IMR-90 (cell line): ENCODE data around the gene MLXIPL. TPM values are rescaled to one million over a fixed set of nuclear protein-coding genes. Genes with fewer than 3 reads are reported as not detected.

Experiments used
- ATAC-seq: fragments of 200-7000 bp; cut with Tn5 transposase; 2 replicates; pipeline ENCODE4 v1.9.1; 2020; ENCODE audit warnings: low read depth, mild to moderate bottlenecking, moderate library complexity
- BruUV-seq: library from RNA; stranded (reverse); fragments of 400-500 nt; replicated peaks from 2 replicates; lab custom pipeline; 2021; lab: Mats Ljungman, UMichigan
- CTCF ChIA-PET: fragments of 300-600 bp; formaldehyde crosslinking; extraction: SDS; loops from one replicate; lab custom pipeline; 2021; ENCODE audit warnings: antibody characterized with exemption; lab: Yijun Ruan, JAX
- POLR2A ChIA-PET: fragments of 300-600 bp; sonication (Branson Sonifier 250); formaldehyde crosslinking; loops from one replicate; lab custom pipeline; 2022; ENCODE audit warnings: antibody characterized with exemption; ENCODE audit not compliant: unreplicated experiment; lab: Charles Lee
- DNase-seq: peaks from one replicate; pipeline ENCODE4 v3.0.0; 2013
- H2AFZ ChIP-seq: replicated peaks from 2 replicates; pipeline ENCODE3; 2013; ENCODE audit warnings: low read length, mild to moderate bottlenecking; ENCODE audit not compliant: poor library complexity
- H2AK5ac ChIP-seq: 2 replicates; pipeline ENCODE4 v1.6.1; 2013; ENCODE audit warnings: low read depth, low read length, inconsistent platforms
- H2AK9ac ChIP-seq: replicated peaks from 2 replicates; pipeline ENCODE3; 2013; ENCODE audit warnings: mild to moderate bottlenecking, low read depth, low read length, moderate library complexity; ENCODE audit not compliant: poor library complexity
- H2BK120ac ChIP-seq: 2 replicates; pipeline ENCODE4 v1.6.1; 2013; ENCODE audit warnings: low read depth, low read length, inconsistent platforms
- H2BK15ac ChIP-seq: 3 replicates; pipeline ENCODE4 v1.6.1; 2013; ENCODE audit warnings: low read depth, low read length, inconsistent platforms
- H2BK20ac ChIP-seq: 2 replicates; pipeline ENCODE4 v1.6.1; 2013; ENCODE audit warnings: low read depth, mild to moderate bottlenecking, inconsistent platforms, low read length, moderate library complexity
- H2BK5ac ChIP-seq: 2 replicates; pipeline ENCODE4 v1.6.1; 2013; ENCODE audit warnings: mild to moderate bottlenecking, low read depth, low read length, inconsistent platforms; ENCODE audit not compliant: poor library complexity, severe bottlenecking
- H3K14ac ChIP-seq: replicated peaks from 2 replicates; pipeline ENCODE4 v1.6.1; 2013; ENCODE audit warnings: low read depth, low read length, inconsistent platforms
- H3K18ac ChIP-seq: 2 replicates; pipeline ENCODE4 v1.6.1; 2013; ENCODE audit warnings: low read depth, low read length, control low read depth
- H3K23ac ChIP-seq: 2 replicates; pipeline ENCODE4 v1.6.1; 2013; ENCODE audit warnings: low read depth, low read length, inconsistent platforms
- H3K27ac ChIP-seq: 2 replicates; pipeline ENCODE4 v1.5.1; 2013; ENCODE audit warnings: mild to moderate bottlenecking, control low read depth, low read length; ENCODE audit not compliant: insufficient read depth
- H3K27me3 ChIP-seq: 2 replicates; pipeline ENCODE4 v1.6.1; 2013; ENCODE audit warnings: low read length; ENCODE audit not compliant: control insufficient read depth, insufficient read depth
- H3K36me3 ChIP-seq: 2 replicates; pipeline ENCODE4 v1.6.1; 2013; ENCODE audit warnings: low read length, mixed read lengths; ENCODE audit not compliant: control insufficient read depth, insufficient read depth
- H3K4ac ChIP-seq: 2 replicates; pipeline ENCODE4 v1.6.1; 2013; ENCODE audit warnings: low read depth, low read length, inconsistent platforms
- H3K4me1 ChIP-seq: 2 replicates; pipeline ENCODE4 v1.6.1; 2013; ENCODE audit warnings: low read length, mixed read lengths; ENCODE audit not compliant: control insufficient read depth, insufficient read depth
- H3K4me2 ChIP-seq: 2 replicates; pipeline ENCODE4 v1.6.1; 2013; ENCODE audit warnings: low read depth, mild to moderate bottlenecking, control low read depth, low read length, moderate library complexity
- H3K4me3 ChIP-seq: 2 replicates; pipeline ENCODE4 v1.5.1; 2013; ENCODE audit warnings: low read depth, mild to moderate bottlenecking, control low read depth, low read length, moderate library complexity; ENCODE audit not compliant: insufficient read depth
- H3K56ac ChIP-seq: 2 replicates; pipeline ENCODE4 v1.6.1; 2013; ENCODE audit warnings: low read length, inconsistent platforms; ENCODE audit not compliant: insufficient read depth; ENCODE audit errors: extremely low read depth
- H3K79me1 ChIP-seq, 2 experiments: 2 replicates each; pipeline ENCODE4 v1.6.1; 2013; ENCODE audit warnings: low read length in 2 of 2, inconsistent platforms in 1 of 2, low read depth in 1 of 2
- H3K9ac ChIP-seq: 2 replicates; pipeline ENCODE4 v1.6.1; 2013; ENCODE audit warnings: low read depth, low read length, control low read depth
- H3K9me1 ChIP-seq: 2 replicates; pipeline ENCODE4 v1.6.1; 2013; ENCODE audit warnings: low read length, inconsistent platforms; ENCODE audit not compliant: insufficient read depth
- H3K9me3 ChIP-seq: 2 replicates; pipeline ENCODE4 v1.6.1; 2013; ENCODE audit warnings: low read length; ENCODE audit not compliant: control insufficient read depth, insufficient read depth
- H4K20me1 ChIP-seq: 2 replicates; pipeline ENCODE4 v1.6.1; 2013; ENCODE audit warnings: low read length, inconsistent platforms; ENCODE audit not compliant: insufficient read depth
- H4K5ac ChIP-seq: 2 replicates; pipeline ENCODE4 v1.6.1; 2013; ENCODE audit warnings: mild to moderate bottlenecking, low read depth, low read length, control low read depth
- H4K8ac ChIP-seq, 2 experiments: 2 replicates each; pipeline ENCODE4 v1.6.1; 2013; ENCODE audit warnings: low read depth in 2 of 2, low read length in 2 of 2, control low read depth in 1 of 2, inconsistent platforms in 1 of 2
- H4K91ac ChIP-seq: 2 replicates; pipeline ENCODE4 v1.6.1; 2013; ENCODE audit warnings: low read depth, low read length, inconsistent platforms; ENCODE audit not compliant: insufficient read depth
- FOS ChIP-seq: fragments of 150-350 bp; IDR thresholded peaks from 2 replicates; pipeline ENCODE4 v1.6.1; 2016; ENCODE audit warnings: low read depth, low read length
- MAFK ChIP-seq: IDR thresholded peaks from 2 replicates; pipeline ENCODE4 v1.6.1; 2012; ENCODE audit warnings: low read depth, low read length, improper control_type of control experiment
- MAZ ChIP-seq: IDR thresholded peaks from 2 replicates; pipeline ENCODE4 v1.6.1; 2012; ENCODE audit warnings: low read depth, mild to moderate bottlenecking, low read length, improper control_type of control experiment, moderate library complexity, borderline replicate concordance
- MXI1 ChIP-seq: IDR thresholded peaks from 2 replicates; pipeline ENCODE4 v1.6.1; 2012; ENCODE audit warnings: low read depth, mild to moderate bottlenecking, low read length, moderate library complexity, borderline replicate concordance
- POLR2A ChIP-seq: IDR thresholded peaks from 2 replicates; pipeline ENCODE4 v1.6.1; 2012; ENCODE audit warnings: mild to moderate bottlenecking, low read depth, low read length
- RAD21 ChIP-seq: IDR thresholded peaks from 2 replicates; pipeline ENCODE4 v1.6.1; 2012; ENCODE audit warnings: low read length, improper control_type of control experiment
- RFX5 ChIP-seq: IDR thresholded peaks from 2 replicates; pipeline ENCODE4 v1.8.0; 2012; ENCODE audit warnings: low read depth, mild to moderate bottlenecking, low read length, moderate library complexity
- WGBS, 2 experiments: methylation state at CpG; one replicate each; pipeline versions ENCODE4 v1.1.5 to v1.1.7; 2013; ENCODE audit warnings: missing lambda C conversion rate in 2 of 2; ENCODE audit not compliant: insufficient read length in 1 of 2; ENCODE audit errors: extremely low coverage in 2 of 2; 5-methylcytosine and 5-hydroxymethylcytosine counted together
- dilution Hi-C: fragments of 300-500 bp; cut with HindIII; formaldehyde crosslinking; loops from one replicate; pipeline ENCODE4 v1.14.3; 2018; ENCODE audit warnings: low sequenced_read_pairs; ENCODE audit not compliant: unreplicated experiment
- in situ Hi-C: fragments of 300-500 bp; cut with MboI; formaldehyde crosslinking; loops from 3 replicates; pipeline ENCODE4 v1.14.3; 2019; ENCODE audit warnings: low sequenced_read_pairs, inconsistent platforms, mixed read lengths
- intact Hi-C: fragments of 100-400 bp; cut with micrococcal nuclease; formaldehyde crosslinking; loops from 2 replicates; pipeline ENCODE4 v1.10.0; 2022
- polyA plus RNA-seq, 3 experiments: library from polyadenylated mRNA; depleted of rRNA; stranded (reverse); fragments of >200 nt; gene quantifications; 2 replicates each; pipeline ENCODE4 v1.2.3, GENCODE V29; 2012; ENCODE audit warnings: low replicate concordance in 1 of 3
- total RNA-seq: library from RNA; depleted of rRNA; stranded (reverse); fragments of >200 nt; gene quantifications from 2 replicates; pipeline ENCODE4 v1.2.3, GENCODE V29; 2012
- TF ChIP-seq, protein P1 (sequence below): conservative IDR thresholded peaks from 2 replicates; pipeline ENCODE4 v1.5.1; 2012; ENCODE audit warnings: mild to moderate bottlenecking, low read depth, low read length, improper control_type of control experiment

The MLXIPL gene
- total and polyA plus RNA-seq, 2 of the 4 experiments (the other 2 are of a cell fraction): not detected

DNA sequence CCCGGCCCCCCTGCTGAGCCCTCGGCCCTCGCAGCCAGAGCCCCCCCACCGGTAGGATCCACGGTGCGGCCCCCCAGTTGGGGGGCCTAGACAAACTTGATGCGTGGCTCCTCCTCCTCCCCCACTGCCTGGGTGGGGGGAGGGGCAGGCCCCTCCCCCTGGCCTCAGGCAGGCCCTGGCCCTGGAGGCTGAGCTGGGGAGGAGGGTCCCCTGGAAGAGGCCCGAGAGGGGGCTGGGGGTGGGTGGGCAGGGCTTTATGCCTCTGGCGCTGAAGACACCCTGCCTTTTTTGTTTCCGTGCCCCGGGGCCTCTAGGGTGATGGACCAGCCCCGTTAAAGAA, 47.0 kb upstream of the MLXIPL start:
- Histone ChIP-seq H4K91ac (no peak overlapping the region), H2BK15ac (no peak overlapping the region), H2AFZ (no peak overlapping the region), H3K14ac (no peak overlapping the region), H3K18ac (no peak overlapping the region), H3K4me3 (no peak overlapping the region), H3K36me3 (peaks cover 8% of the 10 kb centered on the region; the same call in 1 of the 2 replicates), H4K8ac (no peak overlapping the region), H3K27ac (no peak overlapping the region), H2BK5ac (no peak overlapping the region), H3K4ac (no peak overlapping the region), H2AK9ac (no peak overlapping the region), H2AK5ac (no peak overlapping the region), H2BK20ac (no peak overlapping the region), H3K27me3 (no peaks in the 10 kb centered on the region), H3K56ac (no peak overlapping the region), H3K79me1 (peaks cover 0 to 9% of the 10 kb centered on the region in 2 experiments; a peak in 2 of 4 replicates), H4K5ac (no peak overlapping the region), H2BK120ac (no peak overlapping the region), H3K9ac (no peak overlapping the region), H3K4me2 (no peak overlapping the region), H3K9me1 (0 out of 2 replicates have a peak, but pooled peaks cover 2% of the 10 kb centered on the region), H3K9me3 (no peaks in the 10 kb centered on the region), H4K20me1 (0 out of 2 replicates have a peak, but pooled peaks cover 4% of the 10 kb centered on the region), H3K4me1 (no peaks in the 10 kb centered on the region; the same call in 1 of the 2 replicates), H3K23ac (no peak overlapping the region)
- dilution Hi-C loops (no loop called here), in situ Hi-C loops (no loop called here), intact Hi-C loops (no loop called here)
- POLR2A ChIA-PET: no interaction called here
- CTCF ChIA-PET: no interaction called here
- no peak for DNase-seq
- no TSS peak for BruUV-seq
- TF ChIP-seq MXI1 (no peak), FOS (no peak), MAFK (no peak), MAZ (no peak), POLR2A (no peak), RFX5 (no peak), RAD21 (no peak)
- TF ChIP-seq, protein P1, sequence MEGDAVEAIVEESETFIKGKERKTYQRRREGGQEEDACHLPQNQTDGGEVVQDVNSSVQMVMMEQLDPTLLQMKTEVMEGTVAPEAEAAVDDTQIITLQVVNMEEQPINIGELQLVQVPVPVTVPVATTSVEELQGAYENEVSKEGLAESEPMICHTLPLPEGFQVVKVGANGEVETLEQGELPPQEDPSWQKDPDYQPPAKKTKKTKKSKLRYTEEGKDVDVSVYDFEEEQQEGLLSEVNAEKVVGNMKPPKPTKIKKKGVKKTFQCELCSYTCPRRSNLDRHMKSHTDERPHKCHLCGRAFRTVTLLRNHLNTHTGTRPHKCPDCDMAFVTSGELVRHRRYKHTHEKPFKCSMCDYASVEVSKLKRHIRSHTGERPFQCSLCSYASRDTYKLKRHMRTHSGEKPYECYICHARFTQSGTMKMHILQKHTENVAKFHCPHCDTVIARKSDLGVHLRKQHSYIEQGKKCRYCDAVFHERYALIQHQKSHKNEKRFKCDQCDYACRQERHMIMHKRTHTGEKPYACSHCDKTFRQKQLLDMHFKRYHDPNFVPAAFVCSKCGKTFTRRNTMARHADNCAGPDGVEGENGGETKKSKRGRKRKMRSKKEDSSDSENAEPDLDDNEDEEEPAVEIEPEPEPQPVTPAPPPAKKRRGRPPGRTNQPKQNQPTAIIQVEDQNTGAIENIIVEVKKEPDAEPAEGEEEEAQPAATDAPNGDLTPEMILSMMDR: no peak
- WGBS, 2 experiments: no CpG with 5 or more reads among the region's 12 CpGs
- ATAC-seq: no peak
